ENCODE measurements around the gene STIM2.

The STIM2 gene

DNA sequence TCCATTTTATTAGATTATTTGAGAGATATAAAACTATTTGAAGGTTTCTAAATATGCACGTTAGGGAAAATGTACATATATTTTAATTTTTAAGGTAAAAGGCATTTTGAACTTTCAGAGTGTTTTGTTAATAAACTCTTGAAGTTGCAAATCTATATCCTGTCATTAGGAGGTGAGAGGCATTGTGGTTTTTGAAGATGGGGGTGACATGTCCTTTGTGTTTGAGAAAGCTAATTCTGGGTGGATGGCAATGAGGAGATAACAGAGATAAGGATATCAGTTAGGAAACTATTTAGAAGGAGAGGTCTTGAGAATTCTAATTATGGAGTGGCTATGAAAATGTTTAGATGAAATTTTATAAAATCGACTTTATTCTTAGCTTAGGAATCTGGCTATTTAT, 6.1 kb downstream of the STIM2 start:
- H3K79me2 ChIP-seq (ENCODE audit: insufficient read depth, low read length) = peaks cover 95% of the 10 kb centered on the region
- no peaks in the 10 kb centered on the region for H3K9me3 ChIP-seq (ENCODE audit: insufficient read depth, low read depth, low read length)
- H3K36me3 ChIP-seq (ENCODE audit: insufficient read depth, low read length) = no peaks in the 10 kb centered on the region
- H2AFZ ChIP-seq (ENCODE audit: low read length) = no peak overlapping the region
- no peaks in the 10 kb centered on the region for H3K27me3 ChIP-seq (ENCODE audit: insufficient read depth, low read length, poor library complexity, severe bottlenecking)
- H3K4me2 ChIP-seq (ENCODE audit: low read depth, low read length, poor library complexity, severe bottlenecking) = peak overlapping the region; percentile 87
- H3K4me3 ChIP-seq (ENCODE audit: low read length, poor library complexity, severe bottlenecking) = peak overlapping the region; percentile 85
- H4K20me1 ChIP-seq (ENCODE audit: insufficient read depth, low read length, poor library complexity, severe bottlenecking) = peaks cover 37% of the 10 kb centered on the region
- peaks cover 80% of the 10 kb centered on the region for H3K4me1 ChIP-seq (ENCODE audit: insufficient read depth, low read length, poor library complexity, severe bottlenecking)
- TF ChIP-seq EZH2phosphoT487 (IDR thresholded peaks at IDR 0.05; ENCODE audit: borderline replicate concordance) (no peak), CTCF (conservative IDR thresholded peaks at IDR 0.05; ENCODE audit: low read length) (no peak)
- no peaks in the 10 kb centered on the region for H3K9me2 ChIP-seq (replicated peaks; ENCODE audit: low read depth, low read length)
- H3K9ac ChIP-seq (ENCODE audit: low read depth, low read length, poor library complexity, severe bottlenecking) = no peak overlapping the region
- H3F3A ChIP-seq (ENCODE audit: low read depth) = no peaks in the 10 kb centered on the region; the same call in 1 of the 2 replicates

DNA sequence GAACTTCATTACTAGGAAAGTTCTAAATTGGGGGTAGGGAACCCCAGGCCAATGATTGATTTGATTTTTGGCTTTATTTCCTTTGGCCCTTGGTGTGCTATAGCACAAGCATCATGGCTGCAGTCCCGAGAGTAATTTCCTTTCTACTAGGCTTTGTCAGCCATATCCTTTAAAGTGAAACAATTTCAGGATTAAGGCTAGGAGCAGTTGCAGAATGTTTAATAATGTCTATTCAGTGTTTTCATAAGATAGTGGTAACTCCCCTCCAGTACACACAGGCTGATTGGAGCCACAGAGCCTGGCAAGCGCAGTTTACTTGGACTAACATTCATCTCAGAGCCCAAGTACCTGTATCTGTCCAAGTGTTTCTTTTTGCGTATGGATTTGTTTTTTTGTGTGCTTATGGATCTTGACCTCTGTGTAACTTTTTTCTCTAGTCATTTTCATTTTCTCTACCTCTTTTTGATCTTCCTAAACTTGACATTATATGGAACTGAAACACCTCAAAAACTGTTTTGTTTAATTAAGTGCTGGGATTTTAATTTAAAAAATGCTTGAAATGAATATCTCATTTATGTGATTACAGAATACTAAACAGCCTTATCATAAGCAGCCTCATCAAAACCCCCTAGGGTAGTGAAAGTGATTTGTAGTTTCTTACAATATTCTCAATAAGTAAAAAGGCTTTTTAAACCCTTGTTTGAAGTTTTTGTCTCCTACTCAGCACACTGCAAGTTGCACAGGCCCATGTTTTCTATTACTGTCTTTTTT, 7.5 kb downstream of the STIM2 start:
- Histone ChIP-seq H3K36me3 (ENCODE audit: insufficient read depth, low read length) (no peaks in the 10 kb centered on the region), H3K4me3 (ENCODE audit: low read length, poor library complexity, severe bottlenecking) (peak overlapping the region; percentile 85), H3K4me2 (ENCODE audit: low read depth, low read length, poor library complexity, severe bottlenecking) (peak overlapping the region; percentile 87), H3K9ac (ENCODE audit: low read depth, low read length, poor library complexity, severe bottlenecking) (peak overlapping the region; percentile 55), H3K9me2 (replicated peaks; ENCODE audit: low read depth, low read length) (no peaks in the 10 kb centered on the region), H2AFZ (ENCODE audit: low read length) (no peak overlapping the region), H3K27me3 (ENCODE audit: insufficient read depth, low read length, poor library complexity, severe bottlenecking) (no peaks in the 10 kb centered on the region), H3K79me2 (ENCODE audit: insufficient read depth, low read length) (peaks cover 95% of the 10 kb centered on the region), H3F3A (ENCODE audit: low read depth) (no peaks in the 10 kb centered on the region; the same call in 1 of the 2 replicates), H3K9me3 (ENCODE audit: insufficient read depth, low read depth, low read length) (no peaks in the 10 kb centered on the region), H4K20me1 (ENCODE audit: insufficient read depth, low read length, poor library complexity, severe bottlenecking) (peaks cover 33% of the 10 kb centered on the region), H3K4me1 (ENCODE audit: insufficient read depth, low read length, poor library complexity, severe bottlenecking) (peaks cover 82% of the 10 kb centered on the region)
- TF ChIP-seq EZH2phosphoT487 (IDR thresholded peaks at IDR 0.05; ENCODE audit: borderline replicate concordance) (no peak), CTCF (conservative IDR thresholded peaks at IDR 0.05; ENCODE audit: low read length) (no peak)

- TF ChIP-seq CTCF (conservative IDR thresholded peaks at IDR 0.05; ENCODE audit: low read length) = no peak
- TF ChIP-seq EZH2phosphoT487 (IDR thresholded peaks at IDR 0.05; ENCODE audit: borderline replicate concordance) = no peak
- H2AFZ ChIP-seq (ENCODE audit: low read length) = no peak overlapping the region
- H3K27me3 ChIP-seq (ENCODE audit: insufficient read depth, low read length, poor library complexity, severe bottlenecking) = no peaks in the 10 kb centered on the region
- no peaks in the 10 kb centered on the region for H3K9me2 ChIP-seq (replicated peaks; ENCODE audit: low read depth, low read length)
- no peaks in the 10 kb centered on the region for H3F3A ChIP-seq (ENCODE audit: low read depth)
- peaks cover 66% of the 10 kb centered on the region for H3K4me1 ChIP-seq (ENCODE audit: insufficient read depth, low read length, poor library complexity, severe bottlenecking)
- H3K79me2 ChIP-seq (ENCODE audit: insufficient read depth, low read length) = peaks cover 75% of the 10 kb centered on the region
- no peak overlapping the region for H3K4me3 ChIP-seq (ENCODE audit: low read length, poor library complexity, severe bottlenecking)
- no peak overlapping the region for H3K9ac ChIP-seq (ENCODE audit: low read depth, low read length, poor library complexity, severe bottlenecking)
- no peaks in the 10 kb centered on the region for H3K36me3 ChIP-seq (ENCODE audit: insufficient read depth, low read length)
- peaks cover 17% of the 10 kb centered on the region for H4K20me1 ChIP-seq (ENCODE audit: insufficient read depth, low read length, poor library complexity, severe bottlenecking)
- H3K4me2 ChIP-seq (ENCODE audit: low read depth, low read length, poor library complexity, severe bottlenecking) = peak overlapping the region; percentile 40
- H3K9me3 ChIP-seq (ENCODE audit: insufficient read depth, low read depth, low read length) = no peaks in the 10 kb centered on the region
Measured at GRCh38 chr4:26870576-26871262, 10.1 kb downstream of the STIM2 start.
